PC-9 (cell line): ENCODE data around the gene CDON. TPM values are rescaled to one million over a fixed set of nuclear protein-coding genes. Genes with fewer than 3 reads are reported as not detected.

ENCODE experiments used
- BruUV-seq: library from RNA; stranded (reverse); fragments of 400-500 nt; replicated peaks from 2 replicates; lab custom pipeline; 2021; lab: Mats Ljungman, UMichigan
- CTCF ChIA-PET: fragments of 300-600 bp; sonication (Branson Sonifier 250); formaldehyde crosslinking; loops from one replicate; lab custom pipeline; 2022; ENCODE audit warnings: antibody characterized with exemption; lab: Charles Lee
- POLR2A ChIA-PET: fragments of 300-600 bp; sonication (Branson Sonifier 250); formaldehyde crosslinking; loops from one replicate; lab custom pipeline; 2022; ENCODE audit warnings: antibody characterized with exemption; ENCODE audit not compliant: unreplicated experiment; lab: Charles Lee
- DNase-seq, 2 experiments: peaks; one replicate each; pipeline versions ENCODE4 v3.0.0 to v3.0.0-alpha.2; 2015 to 2022; ENCODE audit warnings: mixed read lengths in 1 of 2
- H2AFZ ChIP-seq: fragments of 200-600 bp; sonication (generic); 2 replicates; pipeline ENCODE4 v1.8.1; 2017; ENCODE audit warnings: antibody characterized with exemption
- H3F3A ChIP-seq: fragments of 200-600 bp; sonication (generic); 2 replicates; pipeline ENCODE4 v1.8.1; 2017; ENCODE audit warnings: antibody characterized with exemption, mild to moderate bottlenecking, low read depth; ENCODE audit not compliant: insufficient read depth
- H3K27ac ChIP-seq: fragments of 200-600 bp; sonication (generic); 2 replicates; pipeline ENCODE4 v1.6.1; 2016; ENCODE audit warnings: mixed run types
- H3K27me3 ChIP-seq: fragments of 200-600 bp; sonication (generic); 2 replicates; pipeline ENCODE4 v1.6.1; 2016; ENCODE audit warnings: low read depth, mixed run types; ENCODE audit not compliant: insufficient read depth
- H3K36me3 ChIP-seq: fragments of 200-600 bp; sonication (generic); 2 replicates; pipeline ENCODE4 v1.6.1; 2016; ENCODE audit warnings: low read depth, mixed run types
- H3K4me1 ChIP-seq: fragments of 200-600 bp; sonication (generic); replicated peaks from 2 replicates; pipeline ENCODE4 v1.6.1; 2016; ENCODE audit warnings: mixed run types; ENCODE audit not compliant: insufficient read depth
- H3K4me2 ChIP-seq: fragments of 200-600 bp; sonication (generic); 2 replicates; pipeline ENCODE4 v1.6.1; 2017; ENCODE audit warnings: mixed run types
- H3K4me3 ChIP-seq: fragments of 200-600 bp; sonication (generic); 2 replicates; pipeline ENCODE4 v1.6.1; 2016; ENCODE audit warnings: mixed run types
- H3K79me2 ChIP-seq: fragments of 200-600 bp; sonication (generic); 2 replicates; pipeline ENCODE4 v1.6.1; 2017; ENCODE audit warnings: low read depth, mixed run types
- H3K9me2 ChIP-seq: fragments of 200-600 bp; sonication (generic); 2 replicates; pipeline ENCODE4 v1.8.1; 2017; ENCODE audit warnings: mild to moderate bottlenecking; ENCODE audit not compliant: insufficient read depth
- H3K9me3 ChIP-seq: fragments of 200-600 bp; sonication (generic); 2 replicates; pipeline ENCODE4 v1.8.1; 2016; ENCODE audit warnings: low read depth; ENCODE audit not compliant: insufficient read depth
- H4K20me1 ChIP-seq: fragments of 200-600 bp; sonication (generic); 2 replicates; pipeline ENCODE4 v1.8.1; 2017; ENCODE audit not compliant: insufficient read depth
- CTCF ChIP-seq: fragments of 200-600 bp; sonication (generic); conservative IDR thresholded peaks from 2 replicates; pipeline ENCODE4 v1.6.1; 2017; ENCODE audit warnings: mixed run types, antibody characterized with exemption, mild to moderate bottlenecking, moderate library complexity
- EZH2 ChIP-seq: fragments of 200-600 bp; sonication (generic); IDR thresholded peaks from 2 replicates; pipeline ENCODE4 v1.8.0; 2017; ENCODE audit warnings: antibody characterized with exemption, low read depth
- intact Hi-C: fragments of 100-400 bp; cut with micrococcal nuclease; formaldehyde crosslinking; loops from one replicate; pipeline ENCODE4 v1.10.0; 2022; ENCODE audit not compliant: unreplicated experiment
- total RNA-seq: library from RNA; stranded (reverse); gene quantifications from 2 replicates; pipeline ENCODE4 v1.2.3, GENCODE V29; 2021

CDON gene
- total RNA-seq, 1 experiment from 2014 or later: 10.0 TPM

GRCh38 chr11:125952559-125952958 lies 110.1 kb downstream of the CDON start:
- Histone ChIP-seq H3K4me1 (no peaks in the 10 kb centered on the region), H3K9me3 (no peaks in the 10 kb centered on the region), H3K4me3 (no peak overlapping the region), H3K4me2 (no peak overlapping the region), H3K79me2 (no peaks in the 10 kb centered on the region), H4K20me1 (no peaks in the 10 kb centered on the region), H3K27ac (no peak overlapping the region), H3K27me3 (no peaks in the 10 kb centered on the region), H3K9me2 (no peaks in the 10 kb centered on the region), H3K36me3 (no peaks in the 10 kb centered on the region), H3F3A (no peaks in the 10 kb centered on the region), H2AFZ (no peak overlapping the region)
- no peak for TF ChIP-seq CTCF
- no peak for TF ChIP-seq EZH2
- no TSS peak for BruUV-seq
- ChIA-PET CTCF (no interaction called here), POLR2A (no interaction called here)
- no peak for DNase-seq
- intact Hi-C loops: no loop called here

GRCh38 chr11:125951731-125952130 lies 110.9 kb downstream of the CDON start:
- TF ChIP-seq CTCF (no peak), EZH2 (no peak)
- no peak overlapping the region for H2AFZ ChIP-seq
- POLR2A ChIA-PET: interaction anchor here (0.6 kb wide), 1 partner anchor 496 kb away, joined by 3 read pairs; no protein-coding TSS in a partner anchor
- H3K4me1 ChIP-seq: no peaks in the 10 kb centered on the region
- intact Hi-C loops: no loop called here
- H3K27me3 ChIP-seq: no peaks in the 10 kb centered on the region
- H4K20me1 ChIP-seq: no peaks in the 10 kb centered on the region
- DNase-seq: no peak
- H3K36me3 ChIP-seq: no peaks in the 10 kb centered on the region
- no peak overlapping the region for H3K4me2 ChIP-seq
- no peaks in the 10 kb centered on the region for H3K9me3 ChIP-seq
- no TSS peak for BruUV-seq
- H3F3A ChIP-seq: no peaks in the 10 kb centered on the region
- no peaks in the 10 kb centered on the region for H3K9me2 ChIP-seq
- no peak overlapping the region for H3K27ac ChIP-seq
- CTCF ChIA-PET: no interaction called here
- H3K79me2 ChIP-seq: no peaks in the 10 kb centered on the region
- H3K4me3 ChIP-seq: no peak overlapping the region

GRCh38 chr11:125950696-125951651 lies 111.7 kb downstream of the CDON start:
- Histone ChIP-seq H3K27ac (no peak overlapping the region), H3F3A (no peaks in the 10 kb centered on the region), H3K9me2 (no peaks in the 10 kb centered on the region), H3K9me3 (no peaks in the 10 kb centered on the region), H4K20me1 (no peaks in the 10 kb centered on the region), H3K36me3 (no peaks in the 10 kb centered on the region), H3K27me3 (no peaks in the 10 kb centered on the region), H3K4me2 (no peak overlapping the region), H3K4me3 (no peak overlapping the region), H3K79me2 (no peaks in the 10 kb centered on the region), H3K4me1 (no peaks in the 10 kb centered on the region), H2AFZ (no peak overlapping the region)
- ChIA-PET CTCF (interaction anchor here (0.7 kb wide), 1 partner anchor 107 kb away, joined by 3 read pairs; no protein-coding TSS in a partner anchor), POLR2A (no interaction called here)
- no TSS peak for BruUV-seq
- no peak for TF ChIP-seq CTCF
- no peak for TF ChIP-seq EZH2
- DNase-seq: peak in 1 of 2 experiments; percentile 50
- intact Hi-C loops: no loop called here
